Ascending aorta (tissue), 2 donors: Measurements from ENCODE around the gene MAGIX. TPM values are rescaled to one million over a fixed set of nuclear protein-coding genes. Genes with fewer than 3 reads are reported as not detected.

ENCODE experiments used
- DNase-seq, 2 donors: peaks; one replicate each; pipeline ENCODE4 v3.0.0-alpha.2; 2019; ENCODE audit warnings: low spot score in 2 of 2
- H3K27ac ChIP-seq, 2 donors: fragments of 200-600 bp; sonication (generic); one replicate each; pipeline ENCODE4 v1.5.1; 2016 to 2017; ENCODE audit warnings: mild to moderate bottlenecking in 1 of 2
- H3K27me3 ChIP-seq: fragments of 200-600 bp; sonication (generic); one replicate; pipeline ENCODE4 v1.5.1; 2017
- H3K36me3 ChIP-seq, 2 donors: fragments of 200-600 bp; sonication (generic); one replicate each; pipeline ENCODE4 v1.5.1; 2016
- H3K4me1 ChIP-seq, 2 donors: fragments of 200-600 bp; sonication (generic); one replicate each; pipeline ENCODE4 v1.5.1; 2016 to 2017; ENCODE audit warnings: mild to moderate bottlenecking in 1 of 2
- H3K4me3 ChIP-seq, 2 donors: fragments of 200-600 bp; sonication (generic); one replicate each; pipeline ENCODE4 v1.5.1; 2016 to 2017; ENCODE audit warnings: mild to moderate bottlenecking in 1 of 2
- H3K9me3 ChIP-seq, 2 donors: fragments of 200-600 bp; sonication (generic); one replicate each; pipeline ENCODE4 v1.5.1; 2016
- intact Hi-C: fragments of 100-400 bp; cut with DNase I; formaldehyde crosslinking; loops from one replicate; pipeline ENCODE4 v1.15.1; 2023
- total RNA-seq: library from RNA; depleted of rRNA; stranded (reverse); fragments of >200 nt; gene quantifications from one replicate; pipeline ENCODE4 v1.1.0, GENCODE V29; 2016
- TF ChIP-seq, protein P1 (sequence below), 3 experiments: fragments of 200-600 bp in 2 of 3; fragments of 450-650 bp in 1 of 3; sonication (generic) in 2 of 3; IDR thresholded peaks; one replicate each; pipeline ENCODE4 v1.5.1; 2016 to 2019; ENCODE audit warnings: antibody characterized with exemption in 3 of 3, mild to moderate bottlenecking in 1 of 3, moderate library complexity in 1 of 3

MAGIX gene
- total RNA-seq, 1 donor from 2014 or later, result 0.32 TPM

DNA sequence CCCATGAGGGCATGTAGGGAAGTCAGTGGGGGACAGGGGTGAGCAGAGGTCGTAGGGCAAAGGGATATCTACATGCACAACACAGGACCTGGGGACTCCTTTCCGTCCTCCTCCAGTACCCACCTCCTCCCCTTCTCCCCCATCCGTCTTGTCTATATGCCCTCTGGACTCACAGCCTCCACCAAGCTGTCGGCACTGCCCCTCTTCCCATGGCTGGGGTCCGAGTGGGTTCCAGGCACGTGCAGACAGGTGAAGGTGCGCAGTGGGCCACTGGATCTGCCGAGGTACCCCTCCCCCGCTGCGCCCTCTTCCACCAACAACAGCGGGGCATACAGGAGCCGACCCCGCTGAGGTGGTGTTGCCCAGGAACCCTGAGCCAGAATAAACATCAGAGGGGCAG is 42.9 kb downstream of the MAGIX start:
- Histone ChIP-seq H3K4me3 (no peak overlapping the region), H3K27ac (no peak overlapping the region), H3K27me3 (no peaks in the 10 kb centered on the region), H3K36me3 (no peaks in the 10 kb centered on the region), H3K4me1 (no peaks in the 10 kb centered on the region), H3K9me3 (no peaks in the 10 kb centered on the region)
- TF ChIP-seq, protein P1, sequence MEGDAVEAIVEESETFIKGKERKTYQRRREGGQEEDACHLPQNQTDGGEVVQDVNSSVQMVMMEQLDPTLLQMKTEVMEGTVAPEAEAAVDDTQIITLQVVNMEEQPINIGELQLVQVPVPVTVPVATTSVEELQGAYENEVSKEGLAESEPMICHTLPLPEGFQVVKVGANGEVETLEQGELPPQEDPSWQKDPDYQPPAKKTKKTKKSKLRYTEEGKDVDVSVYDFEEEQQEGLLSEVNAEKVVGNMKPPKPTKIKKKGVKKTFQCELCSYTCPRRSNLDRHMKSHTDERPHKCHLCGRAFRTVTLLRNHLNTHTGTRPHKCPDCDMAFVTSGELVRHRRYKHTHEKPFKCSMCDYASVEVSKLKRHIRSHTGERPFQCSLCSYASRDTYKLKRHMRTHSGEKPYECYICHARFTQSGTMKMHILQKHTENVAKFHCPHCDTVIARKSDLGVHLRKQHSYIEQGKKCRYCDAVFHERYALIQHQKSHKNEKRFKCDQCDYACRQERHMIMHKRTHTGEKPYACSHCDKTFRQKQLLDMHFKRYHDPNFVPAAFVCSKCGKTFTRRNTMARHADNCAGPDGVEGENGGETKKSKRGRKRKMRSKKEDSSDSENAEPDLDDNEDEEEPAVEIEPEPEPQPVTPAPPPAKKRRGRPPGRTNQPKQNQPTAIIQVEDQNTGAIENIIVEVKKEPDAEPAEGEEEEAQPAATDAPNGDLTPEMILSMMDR (IDR thresholded peaks at IDR 0.05), result no peak
- no peak for DNase-seq
- intact Hi-C loops, result no loop called here

DNA sequence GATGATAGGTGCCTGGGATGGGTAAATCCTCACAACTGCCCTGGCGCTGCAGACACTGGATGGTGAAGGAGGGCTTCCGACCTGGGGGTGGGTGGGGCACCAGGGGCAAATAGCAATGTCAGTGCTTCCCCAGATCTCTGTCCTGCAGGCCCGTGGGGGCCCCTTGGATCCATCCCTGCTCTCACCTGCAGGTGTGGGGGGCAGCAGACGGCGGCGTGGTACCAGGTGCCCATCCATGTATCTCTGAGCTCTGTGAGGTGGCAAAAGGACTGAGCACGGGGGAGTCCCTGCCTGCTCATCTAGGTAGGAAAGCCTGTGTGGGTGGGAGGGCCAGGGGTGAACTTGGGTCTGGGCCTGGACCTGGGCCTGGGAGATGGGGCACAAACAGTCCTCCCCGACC is 44.0 kb downstream of the MAGIX start:
- Histone ChIP-seq H3K36me3 (no peaks in the 10 kb centered on the region), H3K9me3 (no peaks in the 10 kb centered on the region), H3K27me3 (no peaks in the 10 kb centered on the region), H3K4me1 (no peaks in the 10 kb centered on the region), H3K27ac (no peak overlapping the region), H3K4me3 (no peak overlapping the region)
- no peak for DNase-seq
- intact Hi-C loops, result no loop called here
- TF ChIP-seq, protein P1 (IDR thresholded peaks at IDR 0.05), result no peak

DNA sequence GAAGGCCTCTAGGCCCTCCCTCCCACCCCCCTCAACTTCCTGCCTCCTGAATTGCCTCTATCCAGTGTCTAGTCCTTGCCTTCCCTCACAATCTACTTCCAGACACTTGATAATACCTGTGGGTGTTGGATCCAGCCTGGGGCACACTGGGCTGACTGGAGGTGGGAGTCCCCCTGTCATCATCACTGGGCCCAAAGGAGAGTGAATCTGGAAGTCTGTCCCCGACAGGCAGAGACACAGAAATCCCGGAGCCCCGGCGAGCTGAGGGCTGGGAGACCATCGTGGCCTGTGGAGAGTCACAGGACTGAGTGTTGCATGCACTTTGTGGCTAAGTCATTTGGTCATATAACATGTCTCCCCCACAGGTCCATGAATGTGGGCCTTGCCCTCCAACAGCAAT is 45.8 kb downstream of the MAGIX start:
- H3K9me3 ChIP-seq, result no peaks in the 10 kb centered on the region
- no peak overlapping the region for H3K27ac ChIP-seq
- H3K4me3 ChIP-seq, result no peak overlapping the region
- no peaks in the 10 kb centered on the region for H3K4me1 ChIP-seq
- no peaks in the 10 kb centered on the region for H3K27me3 ChIP-seq
- H3K36me3 ChIP-seq, result no peaks in the 10 kb centered on the region
- DNase-seq, result no peak
- intact Hi-C loops, result no loop called here
- TF ChIP-seq, protein P1 (IDR thresholded peaks at IDR 0.05), result no peak

DNA sequence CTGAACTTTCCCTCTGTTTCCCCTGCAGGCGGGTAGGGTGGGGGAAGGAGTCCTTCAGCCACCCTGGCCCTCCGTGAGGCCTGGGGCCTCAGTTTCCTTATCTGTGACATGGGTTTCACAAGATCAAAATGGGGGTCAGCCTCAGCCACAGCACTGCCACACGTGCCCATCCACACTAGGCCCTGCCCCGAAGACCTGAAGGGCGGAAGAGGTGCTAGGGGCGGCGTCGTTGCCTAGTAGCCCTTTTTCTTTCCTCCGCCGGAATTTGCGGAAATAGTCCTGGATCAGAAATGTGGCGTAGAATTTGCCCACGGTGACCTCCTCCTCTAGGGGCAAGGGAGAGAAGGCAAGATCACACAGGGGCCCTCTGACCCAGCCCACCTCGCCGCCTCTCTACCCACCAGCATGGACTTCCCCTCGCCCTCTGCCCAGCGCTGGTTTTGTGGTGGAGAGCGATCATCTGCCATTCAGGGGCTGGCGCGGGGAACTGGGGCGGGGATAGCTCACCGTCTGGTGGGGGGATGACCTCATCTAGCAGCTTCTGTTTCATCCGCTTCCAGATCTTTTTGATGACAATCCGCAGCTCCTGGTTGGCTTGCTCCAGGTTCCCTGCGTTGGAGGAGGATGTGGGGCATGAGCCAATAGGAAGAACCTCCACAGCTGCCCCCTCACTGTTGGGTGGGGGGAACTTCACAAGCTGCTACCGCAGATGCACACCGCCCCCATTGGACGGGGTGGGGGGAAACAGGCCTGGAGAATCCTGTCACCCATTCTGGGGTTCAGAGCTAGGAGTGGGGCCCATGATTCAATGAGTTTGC is 47.1 kb downstream of the MAGIX start:
- Histone ChIP-seq H3K27me3 (no peaks in the 10 kb centered on the region), H3K9me3 (no peaks in the 10 kb centered on the region), H3K4me1 (no peaks in the 10 kb centered on the region), H3K27ac (no peak overlapping the region), H3K4me3 (no peak overlapping the region), H3K36me3 (no peaks in the 10 kb centered on the region)
- no peak for DNase-seq
- intact Hi-C loops, result no loop called here
- TF ChIP-seq, protein P1 (IDR thresholded peaks at IDR 0.05), result no peak

DNA sequence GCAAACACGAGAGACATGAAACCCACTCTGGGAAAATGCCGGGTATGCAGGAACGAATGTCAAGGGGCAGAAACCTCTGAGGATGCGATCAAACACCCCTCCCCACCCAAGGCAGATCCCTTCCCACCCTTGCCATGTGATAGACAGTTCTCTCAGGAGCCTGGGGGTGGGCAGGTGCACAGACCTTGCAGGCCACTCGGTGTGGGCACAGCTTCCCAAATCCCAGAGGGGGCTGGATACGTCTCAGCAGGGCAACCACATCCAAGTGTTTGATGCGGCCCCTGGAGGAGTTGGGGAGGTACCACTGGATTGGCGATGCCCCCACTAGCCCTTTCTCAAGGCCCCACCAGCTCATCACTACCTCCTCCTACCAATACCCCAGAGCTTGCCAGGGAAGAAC is 47.8 kb downstream of the MAGIX start:
- Histone ChIP-seq H3K27me3 (no peaks in the 10 kb centered on the region), H3K4me1 (no peaks in the 10 kb centered on the region), H3K27ac (no peak overlapping the region), H3K4me3 (no peak overlapping the region), H3K9me3 (no peaks in the 10 kb centered on the region), H3K36me3 (no peaks in the 10 kb centered on the region)
- no peak for DNase-seq
- TF ChIP-seq, protein P1 (IDR thresholded peaks at IDR 0.05), result no peak
- intact Hi-C loops, result no loop called here
